ENCODE measurements around the gene PLCXD3. TPM values are rescaled to one million over a fixed set of nuclear protein-coding genes. Genes with fewer than 3 reads are reported as not detected.

PLCXD3 gene
- total RNA-seq, 1 donor from 2014 or later, result 63.8 TPM

GRCh38 chr5:41425736-41426135, 84.7 kb downstream of the PLCXD3 start:
- intact Hi-C loops (cut with DNase I), result no loop called here
- no peak for DNase-seq (ENCODE audit: low spot score)

- DNase-seq (ENCODE audit: low spot score), result no peak
- intact Hi-C loops (cut with DNase I), result no loop called here
Observed at GRCh38 chr5:41420492-41421067, 89.8 kb downstream of the PLCXD3 start.

- intact Hi-C loops (cut with DNase I), result no loop called here
- DNase-seq (ENCODE audit: low spot score), result no peak
Observed at GRCh38 chr5:41418220-41419031, 92.0 kb downstream of the PLCXD3 start.

GRCh38 chr5:41416336-41416735, 94.1 kb downstream of the PLCXD3 start:
- intact Hi-C loops (cut with DNase I), result no loop called here
- DNase-seq (ENCODE audit: low spot score), result no peak

- DNase-seq (ENCODE audit: low spot score), result no peak
- intact Hi-C loops (cut with DNase I), result no loop called here
Observed at GRCh38 chr5:41415242-41415641, 95.2 kb downstream of the PLCXD3 start.

- intact Hi-C loops (cut with DNase I), result no loop called here
- no peak for DNase-seq (ENCODE audit: low spot score)
Observed at GRCh38 chr5:41414598-41414997, 95.8 kb downstream of the PLCXD3 start.

GRCh38 chr5:41413074-41413473, 97.3 kb downstream of the PLCXD3 start:
- DNase-seq (ENCODE audit: low spot score), result no peak
- intact Hi-C loops (cut with DNase I), result no loop called here

GRCh38 chr5:41412496-41412895, 97.9 kb downstream of the PLCXD3 start:
- no peak for DNase-seq (ENCODE audit: low spot score)
- intact Hi-C loops (cut with DNase I), result no loop called here

GRCh38 chr5:41410737-41411136, 99.7 kb downstream of the PLCXD3 start:
- intact Hi-C loops (cut with DNase I), result no loop called here
- no peak for DNase-seq (ENCODE audit: low spot score)

- no peak for DNase-seq (ENCODE audit: low spot score)
- intact Hi-C loops (cut with DNase I), result no loop called here
Observed at GRCh38 chr5:41410307-41410706, 100.1 kb downstream of the PLCXD3 start.

- intact Hi-C loops (cut with DNase I), result no loop called here
- no peak for DNase-seq (ENCODE audit: low spot score)
Observed at GRCh38 chr5:41408676-41409443, 101.5 kb downstream of the PLCXD3 start.

- intact Hi-C loops (cut with DNase I), result no loop called here
- no peak for DNase-seq (ENCODE audit: low spot score)
Observed at GRCh38 chr5:41406936-41407335, 103.5 kb downstream of the PLCXD3 start.

- intact Hi-C loops (cut with DNase I), result no loop called here
Observed at GRCh38 chr5:41406424-41406823, 104.0 kb downstream of the PLCXD3 start.

GRCh38 chr5:41404757-41405156, 105.6 kb downstream of the PLCXD3 start:
- no peak for DNase-seq (ENCODE audit: low spot score)
- intact Hi-C loops (cut with DNase I), result no loop called here

More at GRCh38 chr5:41406424-41406823, 104.0 kb downstream of the PLCXD3 start:
- DNase-seq (ENCODE audit: low spot score), result no peak

GRCh38 chr5:41403846-41404245, 106.6 kb downstream of the PLCXD3 start:
- intact Hi-C loops (cut with DNase I), result no loop called here
- DNase-seq (ENCODE audit: low spot score), result no peak

- no peak for DNase-seq (ENCODE audit: low spot score)
- intact Hi-C loops (cut with DNase I), result no loop called here
Observed at GRCh38 chr5:41402845-41403244, 107.6 kb downstream of the PLCXD3 start.

- intact Hi-C loops (cut with DNase I), result no loop called here
- DNase-seq (ENCODE audit: low spot score), result no peak
Observed at GRCh38 chr5:41399839-41400238, 110.6 kb downstream of the PLCXD3 start.

GRCh38 chr5:41392016-41392415, 118.4 kb downstream of the PLCXD3 start:
- DNase-seq (ENCODE audit: low spot score), result no peak
- intact Hi-C loops (cut with DNase I), result no loop called here

GRCh38 chr5:41374631-41375030, 135.8 kb downstream of the PLCXD3 start:
- intact Hi-C loops (cut with DNase I), result no loop called here
- no peak for DNase-seq (ENCODE audit: low spot score)

GRCh38 chr5:41373230-41373629, 137.2 kb downstream of the PLCXD3 start:
- intact Hi-C loops (cut with DNase I), result no loop called here
- no peak for DNase-seq (ENCODE audit: low spot score)

GRCh38 chr5:41371738-41372137, 138.7 kb downstream of the PLCXD3 start:
- intact Hi-C loops (cut with DNase I), result no loop called here

More at GRCh38 chr5:41371738-41372137, 138.7 kb downstream of the PLCXD3 start:
- DNase-seq (ENCODE audit: low spot score), result no peak

All from cardiac septum (tissue), 1 donor.